D721Med (cell line): ENCODE measurements around the gene FYCO1.

Experiments
- DNase-seq: peaks from one replicate; pipeline ENCODE4 v3.0.0; 2011; ENCODE audit warnings: low spot score; ENCODE audit not compliant: insufficient read length
- FAIRE-seq: peaks from 2 replicates; lab custom pipeline; 2011; peaks lifted over from hg19 to GRCh38; lab: Jason Lieb, UNC
- CTCF ChIP-seq: IDR thresholded peaks from 2 replicates; pipeline ENCODE4 v1.5.1; 2012; ENCODE audit warnings: mild to moderate bottlenecking, control low read depth; ENCODE audit not compliant: insufficient read depth; ENCODE audit errors: missing control alignments

Gene FYCO1

GRCh38 chr3:45960289-45960688, 35.3 kb downstream of the FYCO1 start:
- no peak for TF ChIP-seq CTCF
- FAIRE-seq: no peak
- DNase-seq: no peak

- no peak for DNase-seq
- TF ChIP-seq CTCF: no peak
- FAIRE-seq: no peak
These were observed 36.4 kb downstream of the FYCO1 start for GRCh38 chr3:45959201-45959600.

- DNase-seq: no peak
- FAIRE-seq: no peak
- TF ChIP-seq CTCF: no peak
These were observed 37.3 kb downstream of the FYCO1 start for GRCh38 chr3:45958321-45958791.

- no peak for TF ChIP-seq CTCF
- DNase-seq: no peak
- FAIRE-seq: no peak
These were observed 38.0 kb downstream of the FYCO1 start for GRCh38 chr3:45957586-45957985.

- FAIRE-seq: no peak
- TF ChIP-seq CTCF: no peak
These were observed 39.9 kb downstream of the FYCO1 start for GRCh38 chr3:45955706-45956105.

GRCh38 chr3:45955017-45955647, 40.5 kb downstream of the FYCO1 start:
- FAIRE-seq (no peak), DNase-seq (no peak)
- no peak for TF ChIP-seq CTCF

More at GRCh38 chr3:45955706-45956105, 39.9 kb downstream of the FYCO1 start:
- DNase-seq: no peak

GRCh38 chr3:45954306-45954705, 41.3 kb downstream of the FYCO1 start:
- FAIRE-seq: no peak
- DNase-seq: no peak
- no peak for TF ChIP-seq CTCF
